Iris pigment epithelial cell (primary cell): ENCODE results near the gene PARP12.
"Not testable (repeated sequence)": the region's sequence is repeated elsewhere in the genome, so short reads cannot be mapped to it uniquely, and the experiment has no call there.

Experiments
- DNase-seq: peaks from one replicate; pipeline ENCODE4 v3.0.0-alpha.2; 2011; ENCODE audit warnings: low read depth

PARP12 gene, protein sequence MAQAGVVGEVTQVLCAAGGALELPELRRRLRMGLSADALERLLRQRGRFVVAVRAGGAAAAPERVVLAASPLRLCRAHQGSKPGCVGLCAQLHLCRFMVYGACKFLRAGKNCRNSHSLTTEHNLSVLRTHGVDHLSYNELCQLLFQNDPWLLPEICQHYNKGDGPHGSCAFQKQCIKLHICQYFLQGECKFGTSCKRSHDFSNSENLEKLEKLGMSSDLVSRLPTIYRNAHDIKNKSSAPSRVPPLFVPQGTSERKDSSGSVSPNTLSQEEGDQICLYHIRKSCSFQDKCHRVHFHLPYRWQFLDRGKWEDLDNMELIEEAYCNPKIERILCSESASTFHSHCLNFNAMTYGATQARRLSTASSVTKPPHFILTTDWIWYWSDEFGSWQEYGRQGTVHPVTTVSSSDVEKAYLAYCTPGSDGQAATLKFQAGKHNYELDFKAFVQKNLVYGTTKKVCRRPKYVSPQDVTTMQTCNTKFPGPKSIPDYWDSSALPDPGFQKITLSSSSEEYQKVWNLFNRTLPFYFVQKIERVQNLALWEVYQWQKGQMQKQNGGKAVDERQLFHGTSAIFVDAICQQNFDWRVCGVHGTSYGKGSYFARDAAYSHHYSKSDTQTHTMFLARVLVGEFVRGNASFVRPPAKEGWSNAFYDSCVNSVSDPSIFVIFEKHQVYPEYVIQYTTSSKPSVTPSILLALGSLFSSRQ

DNA sequence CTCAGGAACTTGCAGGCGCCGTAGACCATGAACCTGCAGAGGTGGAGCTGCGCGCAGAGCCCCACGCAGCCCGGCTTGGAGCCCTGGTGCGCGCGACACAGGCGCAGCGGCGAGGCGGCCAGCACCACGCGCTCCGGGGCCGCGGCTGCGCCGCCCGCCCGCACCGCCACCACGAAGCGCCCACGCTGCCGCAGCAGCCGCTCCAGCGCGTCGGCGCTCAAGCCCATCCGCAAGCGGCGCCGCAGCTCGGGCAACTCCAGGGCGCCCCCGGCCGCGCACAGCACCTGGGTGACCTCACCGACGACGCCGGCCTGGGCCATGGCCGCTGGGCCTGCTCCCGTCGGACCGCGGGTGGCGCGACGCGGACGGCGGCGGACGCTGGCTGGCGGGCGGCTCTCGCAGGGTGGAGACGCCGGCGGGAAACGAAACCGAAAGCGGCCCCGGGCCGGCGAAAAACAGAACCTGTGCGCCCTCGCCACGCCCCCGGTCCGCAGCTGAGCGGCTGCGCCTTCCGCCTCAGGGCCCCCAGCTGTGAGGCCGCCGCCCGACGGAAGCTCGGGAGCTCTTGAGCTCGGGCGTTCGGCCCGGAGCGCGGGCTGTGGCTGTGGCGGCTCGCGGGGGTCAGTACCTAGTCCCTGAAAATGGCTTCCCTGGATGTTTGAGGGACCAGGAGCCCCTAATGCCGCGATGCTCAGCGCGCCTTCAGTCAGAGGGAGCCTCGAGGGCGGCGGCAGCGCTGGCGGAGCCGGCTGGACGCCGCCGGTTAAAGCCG lies at the start of gene PARP12:
TSS of gene PARP12 (minus strand) at position 424 of the 772 bp plus-strand sequence. CDS start at position 320, 104 bp downstream.
- peak; percentile 87 for DNase-seq

DNA sequence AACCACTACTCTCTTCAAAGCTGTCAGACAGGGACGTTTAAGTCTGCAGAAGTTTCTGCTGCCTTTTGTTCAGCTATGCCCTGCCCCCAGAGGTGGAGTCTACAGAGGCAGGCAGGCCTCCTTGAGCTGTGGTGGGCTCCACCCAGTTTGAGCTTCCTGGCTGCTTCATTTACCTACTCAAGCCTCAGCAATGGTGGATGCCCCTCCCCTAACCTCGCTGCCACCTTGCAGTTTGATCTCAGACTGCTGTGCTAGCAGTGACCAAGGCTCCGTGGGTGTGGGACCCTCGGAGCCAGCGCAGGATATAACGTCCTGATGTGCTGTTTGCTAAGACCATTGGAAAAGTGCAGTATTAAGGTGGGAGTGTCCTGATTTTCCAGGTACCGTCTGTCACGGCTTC lies 46.0 kb upstream of the PARP12 start:
- not testable (repeated sequence) for DNase-seq

DNA sequence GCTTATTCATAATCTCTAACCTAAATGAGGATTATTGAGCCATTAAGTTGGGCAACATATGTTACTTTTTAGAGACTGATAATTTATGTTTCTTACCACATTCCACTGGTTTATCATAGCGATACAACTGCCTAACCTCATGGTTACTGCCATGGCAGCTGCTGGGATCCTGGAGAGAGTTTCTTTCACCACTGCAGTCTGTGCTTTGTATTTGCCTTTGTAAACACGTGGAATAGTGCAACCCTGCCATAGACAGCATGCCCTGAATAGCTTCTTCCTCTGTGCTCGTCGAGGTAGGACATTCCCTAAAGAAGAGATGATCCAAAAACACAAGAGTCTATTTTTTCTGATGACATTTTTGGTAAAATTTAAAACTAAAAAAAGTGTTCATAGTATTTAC lies 33.7 kb upstream of the PARP12 start:
- DNase-seq: no peak

DNA sequence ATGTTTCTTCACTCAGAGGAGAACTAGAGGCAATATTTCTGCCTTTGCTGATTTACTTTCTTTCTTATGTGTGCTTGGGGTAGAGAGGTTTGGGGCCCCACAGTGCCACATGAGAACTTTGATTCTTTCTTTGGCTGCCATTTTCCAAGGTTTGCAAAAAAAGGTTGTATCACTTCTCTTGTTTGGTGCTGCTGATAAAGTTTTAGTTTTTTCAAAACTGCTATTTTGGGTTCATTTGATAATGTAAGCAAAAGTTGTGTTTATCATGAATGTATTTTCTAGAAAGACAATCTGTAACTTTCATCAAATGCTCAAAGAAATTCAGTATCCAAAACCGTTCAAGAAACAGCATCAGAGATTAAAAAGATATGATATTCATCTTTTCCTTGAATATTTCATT lies 30.6 kb upstream of the PARP12 start:
- DNase-seq: no peak

DNA sequence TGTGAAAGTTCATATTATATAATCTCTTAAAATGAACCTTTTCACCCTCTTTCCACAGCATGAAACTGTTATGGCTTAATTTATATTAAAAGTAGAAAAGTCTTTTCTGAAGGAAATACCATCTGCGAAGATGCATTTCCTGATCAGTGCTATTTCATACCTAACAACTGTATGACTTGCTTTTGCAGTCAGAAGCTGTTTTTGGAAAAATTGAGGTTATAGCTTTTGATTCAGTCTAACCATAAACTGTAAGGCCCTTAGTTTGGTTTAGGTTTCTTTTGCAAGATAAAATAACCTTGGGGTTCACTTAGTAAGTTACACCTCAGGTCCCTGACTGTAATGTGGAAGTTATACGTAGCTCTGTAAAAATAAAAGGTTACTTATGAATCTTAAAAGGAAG lies 22.7 kb upstream of the PARP12 start:
- DNase-seq: no peak

DNA sequence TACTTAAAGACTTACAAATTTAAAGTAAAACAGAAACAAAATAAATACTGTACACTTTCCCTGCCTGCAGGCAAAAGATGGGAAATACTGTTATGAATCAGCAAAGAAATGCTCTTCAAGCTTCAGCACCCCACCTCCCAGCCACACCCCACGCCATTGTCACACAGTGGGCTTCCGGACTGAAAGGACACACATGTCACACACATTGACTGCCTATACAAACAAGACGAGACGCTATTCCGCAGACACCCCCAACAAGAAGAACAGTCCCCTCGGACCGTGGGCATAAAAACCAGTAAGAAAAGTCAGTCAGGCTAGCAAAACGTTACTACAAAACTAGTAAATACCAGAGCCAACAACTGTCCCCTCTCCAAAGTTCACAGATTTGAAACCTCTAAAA lies 22.2 kb upstream of the PARP12 start:
- DNase-seq: no peak

DNA sequence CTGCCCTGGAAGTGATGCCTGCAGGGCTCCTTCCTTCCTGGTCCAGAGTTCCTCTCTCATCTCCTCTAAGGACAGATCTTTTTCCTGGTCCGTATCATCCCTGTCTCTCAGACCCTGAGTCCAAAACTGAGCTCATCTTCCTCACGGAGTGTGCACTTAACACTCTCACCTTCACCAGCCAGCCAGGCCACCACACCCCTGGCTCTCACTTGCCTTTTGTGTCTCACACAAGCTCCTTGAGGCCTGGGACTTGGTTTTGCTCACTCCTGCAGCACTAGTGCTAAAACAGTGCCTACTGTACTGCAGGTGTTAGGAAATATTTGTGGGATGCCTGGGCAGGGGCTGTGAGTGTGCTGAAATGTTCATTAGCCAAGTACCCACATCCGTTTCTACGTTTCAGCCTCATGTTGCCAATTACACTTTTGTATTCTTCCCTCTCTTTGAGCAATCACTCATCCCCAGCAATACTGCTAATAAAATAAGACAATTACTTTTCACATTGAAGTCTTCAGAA lies 21.4 kb upstream of the PARP12 start:
- DNase-seq: no peak

DNA sequence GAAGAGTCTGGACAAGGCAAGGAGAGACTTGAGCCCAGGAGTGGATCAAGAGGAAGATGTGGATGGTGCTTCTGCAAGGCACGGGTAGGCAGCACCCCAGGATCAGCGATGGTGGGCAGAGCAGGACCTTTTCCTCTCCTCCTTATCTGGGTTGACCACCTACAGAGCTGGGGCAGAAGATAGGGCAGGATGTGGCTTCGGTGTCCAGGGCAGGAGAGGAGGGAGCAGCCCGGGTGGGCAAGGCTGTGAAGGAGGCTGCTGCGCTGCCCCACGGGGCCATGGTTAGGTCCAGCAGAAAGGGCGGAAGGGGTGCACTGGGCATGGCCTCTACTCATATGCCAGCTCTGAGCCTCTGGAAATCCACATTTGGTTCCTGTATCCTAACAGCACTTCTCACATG lies 20.0 kb upstream of the PARP12 start:
- no peak for DNase-seq

DNA sequence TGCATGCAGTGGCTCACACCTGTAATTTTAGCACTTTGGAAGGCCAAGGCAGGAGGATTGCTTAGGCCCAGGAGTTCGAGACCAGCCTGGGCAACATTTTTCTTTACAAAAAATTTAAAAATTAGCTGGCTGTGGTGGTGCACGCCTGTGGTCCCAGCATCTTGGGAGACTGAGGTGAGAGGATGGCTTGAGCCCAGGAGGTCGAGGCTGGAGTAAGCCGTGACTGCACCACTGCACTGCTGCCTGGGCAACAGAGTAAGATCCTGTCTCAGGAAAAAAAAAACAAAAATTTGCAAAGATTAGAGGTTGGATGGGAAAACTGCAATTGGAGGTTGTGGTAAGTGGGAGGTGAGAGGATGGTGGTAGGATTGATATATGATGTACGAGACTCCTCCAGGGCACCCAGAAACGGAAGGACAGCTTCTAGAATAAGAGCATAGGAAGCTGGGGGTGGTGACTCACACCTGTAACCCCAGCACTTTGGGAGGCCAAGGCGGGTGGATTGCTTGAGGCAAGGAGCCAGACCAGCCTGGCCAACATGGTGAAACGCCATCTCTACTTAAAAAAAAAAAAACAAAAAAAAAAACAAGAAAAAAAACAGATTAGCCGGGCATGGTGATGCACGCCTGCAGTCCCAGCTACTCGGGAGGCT lies 19.1 kb upstream of the PARP12 start:
- no peak for DNase-seq

DNA sequence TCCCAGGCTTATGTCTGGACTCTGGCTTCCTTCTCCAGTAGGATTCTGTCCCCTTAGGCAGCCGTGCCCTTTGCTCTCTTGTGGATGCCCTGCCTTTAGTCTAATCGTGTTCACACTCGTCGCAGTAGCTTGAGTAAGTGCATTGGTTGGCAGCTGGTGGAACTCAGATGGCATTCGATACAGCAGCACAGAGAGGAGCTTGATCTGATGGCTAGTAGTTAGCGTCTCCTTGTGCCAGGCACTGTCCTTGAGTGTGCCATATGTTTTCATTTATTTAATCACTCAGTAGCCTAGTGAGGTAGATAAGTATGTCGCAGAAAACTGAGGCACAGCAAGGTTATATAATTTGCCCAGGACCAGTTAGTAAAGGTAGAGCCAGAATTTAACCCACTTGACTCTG lies 18.2 kb upstream of the PARP12 start:
- no peak for DNase-seq

DNA sequence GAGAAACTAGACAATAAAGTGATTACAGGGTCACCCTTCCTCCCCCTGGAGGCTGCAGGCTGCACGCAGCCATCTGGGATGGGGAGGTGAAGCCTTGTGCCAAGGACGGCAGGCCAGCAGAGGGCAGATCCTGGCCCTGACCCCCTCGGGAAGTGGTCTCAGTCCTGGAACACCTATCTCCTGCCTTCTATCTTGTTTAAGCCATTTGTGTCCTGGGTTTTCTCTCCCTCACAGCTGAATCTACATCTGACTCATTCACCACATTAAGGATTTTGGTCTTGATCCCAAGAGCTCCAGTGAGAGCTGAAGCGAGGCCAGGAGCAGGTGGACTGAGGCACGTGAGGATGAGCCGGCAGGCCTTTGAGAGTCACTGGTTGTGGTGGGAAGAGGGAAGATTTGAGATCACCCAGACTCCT lies 16.4 kb upstream of the PARP12 start:
- DNase-seq: peak; percentile 49

DNA sequence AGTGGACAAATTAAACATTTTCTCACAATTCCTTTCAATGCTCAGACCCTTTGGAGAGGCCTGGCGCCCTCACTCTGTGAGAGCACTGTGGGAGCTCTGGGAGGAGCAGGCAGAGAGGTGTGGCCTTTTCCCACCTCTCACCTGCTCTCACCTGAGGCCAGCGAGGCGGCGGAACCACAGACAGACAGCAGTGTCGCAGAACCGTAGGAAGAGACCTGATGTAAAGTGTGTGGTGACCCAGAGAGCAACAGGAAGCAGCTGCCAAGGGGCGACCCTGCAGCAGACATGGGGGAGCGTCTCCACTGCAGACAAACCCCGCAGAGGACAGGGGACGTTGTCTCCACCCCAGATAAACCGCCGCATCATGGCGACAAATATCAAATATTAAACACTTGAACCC lies 15.6 kb upstream of the PARP12 start:
- no peak for DNase-seq

DNA sequence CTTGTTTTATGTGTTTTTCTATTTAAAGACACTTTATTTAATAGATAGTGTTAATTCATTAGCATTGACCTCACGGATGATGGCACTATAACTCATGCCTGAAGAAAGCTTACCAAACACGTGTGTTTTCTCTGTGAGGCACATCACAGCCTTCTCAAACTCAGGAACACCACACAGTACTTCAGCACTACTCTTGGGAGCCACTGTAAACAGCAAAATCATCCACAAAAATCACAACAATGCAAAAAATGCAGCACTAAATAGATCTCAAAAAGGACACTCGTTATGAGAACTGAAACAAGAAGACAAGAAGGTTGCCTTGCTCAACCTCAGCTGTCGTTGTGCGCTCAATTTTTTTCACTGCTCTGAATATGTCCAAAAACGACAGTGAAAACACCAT lies 12.0 kb upstream of the PARP12 start:
- DNase-seq: peak; percentile 50

DNA sequence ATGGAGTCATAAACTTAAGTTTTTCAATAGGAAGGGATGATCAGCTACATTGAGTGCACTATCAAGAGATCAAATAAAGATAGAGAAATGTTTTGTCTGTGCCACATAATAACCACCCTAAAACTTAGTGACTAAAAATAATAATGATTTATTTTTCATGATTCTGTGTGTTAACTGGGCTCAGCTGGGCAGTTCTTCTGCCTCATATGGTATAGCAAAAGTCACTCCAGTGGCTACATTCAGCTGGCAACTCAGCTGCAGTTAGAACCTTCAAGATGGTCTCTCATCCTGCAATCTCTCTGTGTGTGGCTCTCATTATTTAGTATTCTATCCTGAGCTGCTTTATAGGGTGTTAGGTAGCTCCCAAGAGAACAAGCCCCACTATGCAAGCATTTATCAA lies 7.8 kb upstream of the PARP12 start:
- no peak for DNase-seq

DNA sequence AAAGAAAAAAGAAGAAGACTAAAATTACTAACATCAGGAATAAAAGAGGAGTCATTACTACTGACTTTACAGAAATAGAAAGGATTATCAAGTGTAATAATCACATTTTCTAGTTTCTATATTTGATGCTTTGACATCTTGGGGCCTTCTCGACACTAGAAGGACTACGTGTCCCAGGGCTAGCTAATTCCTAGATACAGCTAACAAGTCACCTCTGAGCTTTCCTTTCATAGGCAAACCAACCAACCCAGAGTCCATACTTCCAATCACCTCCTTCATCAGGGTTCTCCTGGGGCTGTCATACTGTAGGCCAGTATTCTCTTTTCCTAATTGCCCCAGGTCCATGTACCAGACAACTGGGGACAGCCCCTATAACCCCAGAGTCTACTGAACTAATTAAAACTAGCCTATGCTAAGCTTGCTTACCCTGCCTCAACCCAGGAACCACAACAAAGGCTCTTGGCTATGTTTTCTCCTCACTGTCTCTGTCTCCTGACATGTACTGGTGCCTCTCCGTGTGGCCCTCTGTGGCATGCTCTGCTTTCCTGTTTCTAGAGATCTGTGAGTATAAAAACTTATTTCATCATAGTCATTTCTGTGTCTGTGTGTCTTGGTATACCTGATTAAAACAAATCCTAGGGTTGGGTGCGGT lies 6.7 kb upstream of the PARP12 start:
- DNase-seq: no peak

DNA sequence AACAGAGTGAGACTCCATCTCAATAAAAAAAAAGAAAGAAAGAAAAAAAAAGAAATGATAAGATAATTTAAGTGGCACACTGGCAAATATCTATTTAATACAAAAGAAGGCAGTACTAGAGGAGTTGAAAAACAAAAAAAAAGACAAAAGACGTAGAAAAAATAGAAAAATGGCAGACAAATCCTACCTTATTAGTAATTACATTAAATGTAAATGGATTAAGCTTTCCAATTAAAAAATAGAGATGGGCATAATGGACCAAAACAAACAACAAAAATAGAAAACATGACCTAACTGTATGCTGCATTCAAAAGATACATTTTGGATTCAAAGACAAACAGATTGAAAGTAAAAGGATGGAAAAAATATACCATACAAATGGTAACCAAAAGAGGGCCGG lies 5.3 kb upstream of the PARP12 start:
- DNase-seq: no peak

DNA sequence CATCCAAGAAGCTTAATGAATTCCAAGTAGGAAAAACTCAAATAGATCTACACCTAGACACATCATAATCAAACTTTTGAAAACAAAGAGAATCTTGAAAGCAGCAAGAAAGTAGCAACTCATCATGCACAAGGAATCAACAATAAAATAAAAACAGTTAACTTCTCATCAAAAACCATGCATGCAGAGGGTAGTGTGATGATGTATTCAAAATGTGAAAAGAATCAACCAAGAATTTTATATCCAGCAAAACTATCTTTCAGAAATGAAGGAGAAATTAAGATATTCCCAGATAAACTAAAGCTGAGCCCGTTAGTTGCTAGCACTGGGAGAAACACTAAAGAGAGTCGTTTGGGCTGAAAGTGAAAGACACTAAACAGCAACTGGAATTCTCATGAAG lies 4.3 kb upstream of the PARP12 start:
- no peak for DNase-seq

DNA sequence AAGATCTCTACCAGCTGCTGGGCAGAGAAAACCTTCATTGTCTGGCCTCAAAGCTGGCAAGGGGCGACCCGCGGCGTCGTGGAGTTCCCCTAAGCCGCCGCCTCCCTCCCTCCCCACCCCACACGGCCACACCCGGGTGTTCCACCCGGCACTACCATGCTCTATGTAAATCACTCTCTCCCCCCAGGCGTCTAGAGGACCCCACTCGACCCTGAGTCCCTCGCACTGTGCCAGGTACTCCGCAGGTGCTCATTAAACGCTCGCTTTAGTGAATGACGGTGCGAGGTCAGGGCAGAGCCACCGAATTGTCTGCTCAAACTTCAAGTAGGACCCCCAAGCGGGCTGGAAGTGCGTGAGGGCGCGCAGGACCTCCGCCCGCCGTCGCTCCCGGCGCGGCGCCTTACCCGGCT lies 628 bp downstream of the PARP12 start:
- no peak for DNase-seq

DNA sequence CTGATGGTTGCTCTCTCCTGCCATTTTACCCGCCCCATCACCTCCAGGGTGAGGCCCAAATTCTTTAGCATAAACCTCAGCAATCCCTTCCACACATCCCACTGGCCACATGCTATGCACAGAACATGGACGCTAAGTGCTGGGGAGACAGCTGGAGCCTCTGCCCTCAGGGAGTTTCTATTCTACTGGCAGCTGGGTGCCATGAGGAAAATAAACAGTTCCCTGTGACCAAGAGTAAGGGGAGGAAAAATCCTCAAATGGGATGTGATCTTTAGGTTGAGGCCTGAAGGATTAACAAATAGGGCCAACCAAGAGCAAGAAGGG lies 1.2 kb downstream of the PARP12 start:
- DNase-seq: no peak

DNA sequence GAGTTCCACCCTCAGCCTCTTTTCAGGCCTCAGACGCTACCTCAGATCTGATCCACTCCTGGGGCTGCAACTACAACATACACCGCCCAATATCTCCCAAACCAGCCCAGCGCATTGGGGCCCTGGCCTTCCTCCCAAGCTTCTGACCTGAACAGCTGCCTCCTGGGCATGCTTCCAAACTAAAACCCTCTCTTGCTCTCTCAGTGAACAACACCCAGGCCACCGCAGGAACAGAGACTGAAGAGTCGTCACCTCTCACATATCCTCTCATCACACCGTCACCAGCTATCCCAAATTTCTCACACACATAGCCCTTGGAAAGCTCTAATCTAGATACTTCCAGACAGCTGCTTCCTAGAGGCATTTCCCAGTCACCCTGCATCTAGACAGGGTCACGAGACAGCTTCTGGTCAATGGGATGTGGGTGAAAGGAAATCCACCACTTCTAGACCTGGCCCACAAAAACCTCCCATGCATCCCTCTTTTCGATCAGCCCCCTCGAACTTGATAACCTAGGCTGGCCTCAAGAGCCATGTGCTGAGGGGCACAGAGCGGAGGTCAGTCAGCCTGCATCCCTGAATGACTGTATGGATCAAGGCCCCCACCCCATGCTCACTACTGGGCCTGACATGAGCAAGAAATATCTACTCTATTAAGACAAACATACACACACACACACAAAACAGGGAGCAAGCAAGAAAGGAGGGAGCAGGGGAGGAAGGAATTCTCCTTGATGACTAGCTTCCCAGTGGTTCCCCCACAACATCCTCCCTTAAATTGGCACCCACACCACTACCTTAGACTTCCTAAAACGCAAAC lies 1.8 kb downstream of the PARP12 start:
- DNase-seq: peak; percentile 59

DNA sequence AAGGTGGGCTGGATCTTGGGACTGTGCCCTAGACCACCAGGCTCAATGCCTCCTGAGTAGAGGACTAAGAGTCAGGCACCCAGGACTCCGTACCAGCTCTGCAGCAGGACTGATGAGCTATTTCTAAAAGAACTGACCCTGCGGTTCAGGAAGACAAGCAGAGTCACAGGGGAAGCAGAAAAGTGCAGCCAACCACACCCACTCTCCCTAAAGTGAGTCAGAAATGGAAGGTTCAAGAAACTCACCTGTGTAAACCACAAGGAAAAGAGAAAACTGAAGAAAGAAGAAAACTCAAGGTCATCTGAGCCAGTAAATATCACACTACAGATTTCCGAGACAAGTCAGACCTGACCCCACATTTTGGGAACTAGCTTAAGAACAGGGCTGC lies 2.5 kb downstream of the PARP12 start:
- no peak for DNase-seq
